ENCODE data around the gene SRGAP3.

SRGAP3 gene

GRCh38 chr3:9075762-9076161 is 173.7 kb downstream of the SRGAP3 start:
- H3K4me2 ChIP-seq, result no peak overlapping the region
- no peaks in the 10 kb centered on the region for H3K4me1 ChIP-seq
- no peaks in the 10 kb centered on the region for H3K9me3 ChIP-seq
- no peak for TF ChIP-seq Cebpa-rat (IDR thresholded peaks at IDR 0.05)
- H4K20me1 ChIP-seq, result no peaks in the 10 kb centered on the region
- no peak overlapping the region for H3K9ac ChIP-seq
- no peak overlapping the region for H3K4me3 ChIP-seq
- H3K36me3 ChIP-seq, result no peaks in the 10 kb centered on the region
- no peaks in the 10 kb centered on the region for H3K27me3 ChIP-seq
- H3K27ac ChIP-seq, result no peak overlapping the region

- Histone ChIP-seq H3K4me1 (no peaks in the 10 kb centered on the region), H3K9ac (no peak overlapping the region), H3K4me3 (no peak overlapping the region), H3K36me3 (no peaks in the 10 kb centered on the region), H3K9me3 (no peaks in the 10 kb centered on the region), H3K27ac (no peak overlapping the region), H3K4me2 (no peak overlapping the region), H4K20me1 (no peaks in the 10 kb centered on the region), H3K27me3 (no peaks in the 10 kb centered on the region)
- no peak for TF ChIP-seq Cebpa-rat (IDR thresholded peaks at IDR 0.05)
Observed at GRCh38 chr3:9074079-9074478, 175.4 kb downstream of the SRGAP3 start.

GRCh38 chr3:9072667-9073009 is 176.8 kb downstream of the SRGAP3 start:
- Histone ChIP-seq H3K9ac (no peak overlapping the region), H3K9me3 (no peaks in the 10 kb centered on the region)
- no peak for TF ChIP-seq Cebpa-rat (IDR thresholded peaks at IDR 0.05)

GRCh38 chr3:9071936-9072666 is 177.3 kb downstream of the SRGAP3 start:
- Histone ChIP-seq H3K27me3 (no peaks in the 10 kb centered on the region), H3K9me3 (no peaks in the 10 kb centered on the region), H3K4me3 (no peak overlapping the region), H3K9ac (no peak overlapping the region), H4K20me1 (no peaks in the 10 kb centered on the region), H3K27ac (no peak overlapping the region), H3K4me2 (no peak overlapping the region), H3K4me1 (no peaks in the 10 kb centered on the region), H3K36me3 (no peaks in the 10 kb centered on the region)
- TF ChIP-seq Cebpa-rat (IDR thresholded peaks at IDR 0.05), result no peak

More at GRCh38 chr3:9072667-9073009, 176.8 kb downstream of the SRGAP3 start:
- no peak overlapping the region for H3K4me3 ChIP-seq
- no peak overlapping the region for H3K27ac ChIP-seq
- no peaks in the 10 kb centered on the region for H3K27me3 ChIP-seq
- no peak overlapping the region for H3K4me2 ChIP-seq
- H3K36me3 ChIP-seq, result no peaks in the 10 kb centered on the region
- no peaks in the 10 kb centered on the region for H3K4me1 ChIP-seq
- no peaks in the 10 kb centered on the region for H4K20me1 ChIP-seq

- no peak overlapping the region for H3K9ac ChIP-seq
- no peak overlapping the region for H3K27ac ChIP-seq
- H3K4me2 ChIP-seq, result no peak overlapping the region
- H3K27me3 ChIP-seq, result no peaks in the 10 kb centered on the region
- H3K9me3 ChIP-seq, result no peaks in the 10 kb centered on the region
- no peak for TF ChIP-seq Cebpa-rat (IDR thresholded peaks at IDR 0.05)
- no peaks in the 10 kb centered on the region for H4K20me1 ChIP-seq
- H3K36me3 ChIP-seq, result no peaks in the 10 kb centered on the region
- H3K4me1 ChIP-seq, result no peaks in the 10 kb centered on the region
- H3K4me3 ChIP-seq, result no peak overlapping the region
Observed at GRCh38 chr3:9070961-9071360, 178.5 kb downstream of the SRGAP3 start.

- Histone ChIP-seq H3K4me3 (no peak overlapping the region), H4K20me1 (no peaks in the 10 kb centered on the region), H3K27me3 (no peaks in the 10 kb centered on the region), H3K9me3 (no peaks in the 10 kb centered on the region), H3K9ac (no peak overlapping the region), H3K27ac (no peak overlapping the region), H3K4me2 (no peak overlapping the region), H3K4me1 (peaks cover 5% of the 10 kb centered on the region), H3K36me3 (no peaks in the 10 kb centered on the region)
- no peak for TF ChIP-seq Cebpa-rat (IDR thresholded peaks at IDR 0.05)
Observed at GRCh38 chr3:9069971-9070370, 179.5 kb downstream of the SRGAP3 start.

GRCh38 chr3:9068051-9068450 is 181.4 kb downstream of the SRGAP3 start:
- no peak overlapping the region for H3K27ac ChIP-seq
- no peak overlapping the region for H3K4me3 ChIP-seq
- no peaks in the 10 kb centered on the region for H4K20me1 ChIP-seq
- H3K9me3 ChIP-seq, result peaks cover 4% of the 10 kb centered on the region; the same call in 1 of the 2 replicates
- peaks cover 12% of the 10 kb centered on the region for H3K4me1 ChIP-seq
- no peak overlapping the region for H3K9ac ChIP-seq
- TF ChIP-seq Cebpa-rat (IDR thresholded peaks at IDR 0.05), result no peak
- no peaks in the 10 kb centered on the region for H3K27me3 ChIP-seq
- H3K4me2 ChIP-seq, result no peak overlapping the region
- peaks cover 7% of the 10 kb centered on the region; the same call in 1 of the 2 replicates for H3K36me3 ChIP-seq

GRCh38 chr3:9067352-9067975 is 182.0 kb downstream of the SRGAP3 start:
- no peak overlapping the region for H3K4me2 ChIP-seq
- no peak overlapping the region for H3K27ac ChIP-seq
- H3K4me1 ChIP-seq, result peaks cover 12% of the 10 kb centered on the region
- H3K9ac ChIP-seq, result no peak overlapping the region
- no peaks in the 10 kb centered on the region for H3K27me3 ChIP-seq
- no peaks in the 10 kb centered on the region for H4K20me1 ChIP-seq
- peaks cover 10% of the 10 kb centered on the region for H3K9me3 ChIP-seq
- H3K36me3 ChIP-seq, result peaks cover 11% of the 10 kb centered on the region
- no peak for TF ChIP-seq Cebpa-rat (IDR thresholded peaks at IDR 0.05)
- H3K4me3 ChIP-seq, result no peak overlapping the region

- peaks cover 12% of the 10 kb centered on the region for H3K4me1 ChIP-seq
- H3K36me3 ChIP-seq, result peaks cover 12% of the 10 kb centered on the region
- H4K20me1 ChIP-seq, result no peaks in the 10 kb centered on the region
- no peak overlapping the region for H3K4me3 ChIP-seq
- no peak for TF ChIP-seq Cebpa-rat (IDR thresholded peaks at IDR 0.05)
- H3K9me3 ChIP-seq, result peaks cover 12% of the 10 kb centered on the region
- H3K9ac ChIP-seq, result no peak overlapping the region
- no peak overlapping the region for H3K4me2 ChIP-seq
- no peak overlapping the region for H3K27ac ChIP-seq
- H3K27me3 ChIP-seq, result no peaks in the 10 kb centered on the region
Observed at GRCh38 chr3:9066775-9067174, 182.7 kb downstream of the SRGAP3 start.

- no peaks in the 10 kb centered on the region for H3K27me3 ChIP-seq
- no peak overlapping the region for H3K4me2 ChIP-seq
- H3K4me3 ChIP-seq, result no peak overlapping the region
- H4K20me1 ChIP-seq, result no peaks in the 10 kb centered on the region
- peaks cover 12% of the 10 kb centered on the region for H3K9me3 ChIP-seq
- no peak overlapping the region for H3K9ac ChIP-seq
- no peak overlapping the region for H3K27ac ChIP-seq
- no peak for TF ChIP-seq Cebpa-rat (IDR thresholded peaks at IDR 0.05)
- H3K36me3 ChIP-seq, result peaks cover 12% of the 10 kb centered on the region
- peaks cover 12% of the 10 kb centered on the region for H3K4me1 ChIP-seq
Observed at GRCh38 chr3:9066141-9066540, 183.3 kb downstream of the SRGAP3 start.

All from BLaER1 (cell line).